ES-I3 (cell line): ENCODE measurements around the gene GRIN3B.

Experiments
- H3K36me3 ChIP-seq: 2 replicates; pipeline ENCODE4 v1.6.1; 2013; ENCODE audit warnings: mild to moderate bottlenecking, low read length, control low read depth, moderate library complexity; ENCODE audit not compliant: insufficient read depth
- H3K4me1 ChIP-seq: 2 replicates; pipeline ENCODE4 v1.6.1; 2013; ENCODE audit warnings: mild to moderate bottlenecking, control low read depth, low read length; ENCODE audit not compliant: insufficient read depth
- H3K9ac ChIP-seq: 2 replicates; pipeline ENCODE4 v1.6.1; 2013; ENCODE audit warnings: low read depth, mild to moderate bottlenecking, low read length, moderate library complexity
- H3K9me3 ChIP-seq: 2 replicates; pipeline ENCODE4 v1.6.1; 2013; ENCODE audit warnings: mild to moderate bottlenecking, low read length, moderate library complexity; ENCODE audit not compliant: control insufficient read depth, insufficient read depth

Gene GRIN3B

DNA sequence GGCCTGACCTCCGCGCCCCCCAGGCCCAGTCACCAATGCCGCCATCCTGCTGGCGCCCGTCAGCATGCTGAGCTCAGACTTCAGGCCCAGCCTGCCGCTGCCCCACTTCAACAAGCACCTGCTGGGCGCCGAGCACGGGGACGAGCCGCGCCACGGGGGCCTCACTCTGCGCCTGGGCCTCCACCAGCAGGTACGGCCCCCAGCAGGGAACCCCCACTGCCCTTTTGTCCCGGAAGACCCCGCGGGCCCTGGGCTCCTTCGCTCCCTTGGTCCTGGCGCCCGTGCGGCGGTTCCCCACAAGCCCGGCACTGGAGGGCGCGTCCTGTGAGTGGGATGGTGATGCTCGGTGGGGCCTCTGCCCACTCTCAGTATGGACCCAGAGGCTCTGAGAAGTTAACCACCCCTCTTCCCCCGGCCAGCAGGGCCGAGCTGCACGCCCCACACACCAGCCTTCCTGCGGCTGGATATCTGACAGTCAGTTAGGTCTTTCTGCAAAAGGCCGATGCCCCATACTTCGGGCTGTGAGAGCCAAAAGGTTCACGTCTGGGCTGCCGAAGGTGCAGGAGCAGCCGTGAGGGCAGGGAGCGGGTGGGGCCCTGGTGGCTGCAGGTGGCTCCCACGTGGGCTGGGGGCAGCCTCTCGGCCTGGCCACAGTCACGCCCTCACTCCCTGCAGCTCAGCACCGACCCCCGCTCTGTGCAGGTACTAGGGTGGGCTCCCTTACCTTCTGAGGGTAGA lies 8.1 kb upstream of the GRIN3B start:
- Histone ChIP-seq H3K9ac (no peak overlapping the region), H3K9me3 (no peaks in the 10 kb centered on the region), H3K36me3 (no peaks in the 10 kb centered on the region; the same call in 1 of the 2 replicates), H3K4me1 (peaks cover 8% of the 10 kb centered on the region; the same call in 1 of the 2 replicates)

GRCh38 chr19:992670-993055 lies 7.6 kb upstream of the GRIN3B start:
- peaks cover 8% of the 10 kb centered on the region; the same call in 1 of the 2 replicates for H3K4me1 ChIP-seq

DNA sequence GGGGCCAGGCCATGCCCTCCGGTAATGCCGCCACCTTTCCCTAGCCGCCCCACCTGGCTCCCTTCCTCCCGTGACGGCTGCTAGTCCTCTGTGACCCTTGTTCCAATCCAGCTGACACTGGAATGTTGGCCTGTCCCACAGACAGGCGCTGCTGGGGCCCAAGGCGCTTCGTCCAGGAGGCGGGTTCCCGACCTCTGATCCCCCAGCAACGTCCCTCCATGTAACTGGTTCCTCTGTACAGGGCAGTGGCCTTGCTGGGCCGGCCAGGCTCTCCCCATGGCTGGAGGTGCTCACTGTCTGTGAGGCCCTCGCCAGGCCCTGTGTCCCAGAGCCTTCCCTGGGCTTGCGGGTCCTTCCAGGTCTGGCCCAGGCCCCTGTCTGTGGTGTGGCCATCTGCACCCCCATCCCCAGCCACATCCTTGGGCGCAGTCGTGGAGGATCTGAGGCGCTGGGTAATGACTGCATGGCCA lies 6.8 kb upstream of the GRIN3B start:
- no peaks in the 10 kb centered on the region for H3K9me3 ChIP-seq
- no peak overlapping the region for H3K9ac ChIP-seq
- peaks cover 8% of the 10 kb centered on the region; the same call in 1 of the 2 replicates for H3K4me1 ChIP-seq
- no peaks in the 10 kb centered on the region; the same call in 1 of the 2 replicates for H3K36me3 ChIP-seq

More at GRCh38 chr19:992670-993055, 7.6 kb upstream of the GRIN3B start:
- Histone ChIP-seq H3K9me3 (no peaks in the 10 kb centered on the region), H3K9ac (no peak overlapping the region), H3K36me3 (no peaks in the 10 kb centered on the region; the same call in 1 of the 2 replicates)

DNA sequence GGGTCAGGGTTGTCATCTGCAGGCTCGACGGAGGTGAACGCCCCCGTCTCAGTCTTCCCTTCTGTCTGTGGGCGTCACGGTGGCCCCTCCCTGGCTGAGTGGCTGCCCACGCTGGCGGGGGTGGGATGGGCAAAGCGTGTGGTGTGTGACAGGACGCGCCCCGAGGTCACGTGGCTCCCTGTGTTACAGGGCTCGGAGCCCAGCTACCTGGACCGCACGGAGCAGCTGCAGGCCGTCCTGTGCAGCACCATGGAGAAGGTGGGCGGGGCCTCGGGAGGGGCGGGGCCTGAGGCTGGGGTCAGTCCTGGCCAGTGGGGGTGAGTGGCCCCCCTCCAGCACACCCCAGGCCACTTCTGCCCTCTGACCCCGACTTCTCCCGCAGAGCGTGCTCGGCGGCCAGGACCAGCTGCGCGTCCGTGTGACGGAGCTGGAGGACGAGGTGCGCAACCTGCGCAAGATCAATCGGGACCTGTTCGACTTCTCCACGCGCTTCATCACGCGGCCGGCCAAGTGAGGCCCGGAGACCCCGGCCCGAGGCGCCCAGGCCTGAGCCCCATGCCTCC lies 6.3 kb upstream of the GRIN3B start:
- H3K9ac ChIP-seq: no peak overlapping the region
- no peaks in the 10 kb centered on the region for H3K9me3 ChIP-seq
- peaks cover 8% of the 10 kb centered on the region; the same call in 1 of the 2 replicates for H3K4me1 ChIP-seq
- no peaks in the 10 kb centered on the region; the same call in 1 of the 2 replicates for H3K36me3 ChIP-seq

- Histone ChIP-seq H3K4me1 (peaks cover 8% of the 10 kb centered on the region; the same call in 1 of the 2 replicates), H3K36me3 (no peaks in the 10 kb centered on the region; the same call in 1 of the 2 replicates), H3K9ac (no peak overlapping the region), H3K9me3 (no peaks in the 10 kb centered on the region)
Observed at GRCh38 chr19:994516-994915, 5.7 kb upstream of the GRIN3B start.

- no peaks in the 10 kb centered on the region; the same call in 1 of the 2 replicates for H3K36me3 ChIP-seq
- peaks cover 8% of the 10 kb centered on the region; the same call in 1 of the 2 replicates for H3K4me1 ChIP-seq
- no peak overlapping the region for H3K9ac ChIP-seq
- no peaks in the 10 kb centered on the region for H3K9me3 ChIP-seq
Observed at GRCh38 chr19:995051-995827, 5.0 kb upstream of the GRIN3B start.

- no peaks in the 10 kb centered on the region for H3K9me3 ChIP-seq
- no peaks in the 10 kb centered on the region; the same call in 1 of the 2 replicates for H3K4me1 ChIP-seq
- H3K9ac ChIP-seq: peak overlapping the region; percentile 41; the same call in 1 of the 2 replicates
- no peaks in the 10 kb centered on the region; the same call in 1 of the 2 replicates for H3K36me3 ChIP-seq
Observed at GRCh38 chr19:996051-996838, 4.0 kb upstream of the GRIN3B start.

GRCh38 chr19:998064-998463 lies 2.2 kb upstream of the GRIN3B start:
- no peak overlapping the region for H3K9ac ChIP-seq
- no peaks in the 10 kb centered on the region; the same call in 1 of the 2 replicates for H3K4me1 ChIP-seq
- H3K36me3 ChIP-seq: no peaks in the 10 kb centered on the region; the same call in 1 of the 2 replicates
- H3K9me3 ChIP-seq: no peaks in the 10 kb centered on the region

GRCh38 chr19:999379-999719 lies 870 bp upstream of the GRIN3B start:
- Histone ChIP-seq H3K9me3 (no peaks in the 10 kb centered on the region), H3K36me3 (no peaks in the 10 kb centered on the region), H3K4me1 (no peaks in the 10 kb centered on the region; the same call in 1 of the 2 replicates)

DNA sequence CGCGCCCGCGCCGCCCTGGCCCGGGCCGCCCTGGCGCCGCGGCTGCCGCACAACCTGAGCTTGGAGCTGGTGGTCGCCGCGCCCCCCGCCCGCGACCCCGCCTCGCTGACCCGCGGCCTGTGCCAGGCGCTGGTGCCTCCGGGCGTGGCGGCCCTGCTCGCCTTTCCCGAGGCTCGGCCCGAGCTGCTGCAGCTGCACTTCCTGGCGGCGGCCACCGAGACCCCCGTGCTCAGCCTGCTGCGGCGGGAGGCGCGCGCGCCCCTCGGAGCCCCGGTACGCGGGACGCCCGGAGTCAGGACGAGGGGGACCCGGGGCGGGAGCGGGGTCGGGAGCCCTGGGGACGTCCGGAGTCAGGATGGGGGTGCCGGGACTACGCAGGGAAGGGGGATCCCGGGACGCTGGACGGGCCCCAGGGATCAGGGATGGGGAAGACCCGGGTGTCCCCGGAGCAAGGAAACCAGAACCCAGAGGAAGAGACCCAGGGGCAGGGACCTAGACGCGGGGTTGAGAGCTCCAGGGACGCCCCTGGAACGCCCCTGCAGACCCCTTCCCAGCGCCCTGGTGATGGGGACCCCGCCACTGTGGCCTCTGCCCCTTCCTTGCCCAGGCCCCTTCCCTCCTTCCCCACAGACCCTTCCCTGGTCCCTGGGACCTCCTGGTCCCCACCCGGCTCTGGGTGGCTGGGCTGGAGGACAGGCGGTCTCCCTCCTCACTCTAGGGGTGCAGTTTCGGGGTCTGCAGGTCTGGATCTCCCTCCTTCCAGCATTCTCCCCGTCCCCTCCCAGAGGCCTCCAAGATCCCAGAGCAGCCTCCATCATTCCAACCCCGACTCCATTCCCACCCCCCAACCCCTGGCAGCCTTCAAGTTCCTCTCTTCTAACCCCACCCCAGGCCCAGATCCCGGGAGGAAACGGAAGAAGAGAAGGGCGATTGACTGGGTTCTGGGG lies 645 bp downstream of the GRIN3B start:
- Histone ChIP-seq H3K9me3 (no peaks in the 10 kb centered on the region), H3K9ac (peak overlapping the region; percentile 46), H3K36me3 (no peaks in the 10 kb centered on the region), H3K4me1 (no peaks in the 10 kb centered on the region; the same call in 1 of the 2 replicates)

More at GRCh38 chr19:999379-999719, 870 bp upstream of the GRIN3B start:
- H3K9ac ChIP-seq: no peak overlapping the region

- no peaks in the 10 kb centered on the region for H3K4me1 ChIP-seq
Observed at GRCh38 chr19:1001538-1002166, 1.4 kb downstream of the GRIN3B start.

GRCh38 chr19:1002600-1002999 lies 2.4 kb downstream of the GRIN3B start:
- Histone ChIP-seq H3K36me3 (no peaks in the 10 kb centered on the region), H3K9ac (no peak overlapping the region), H3K9me3 (no peaks in the 10 kb centered on the region), H3K4me1 (no peaks in the 10 kb centered on the region)

More at GRCh38 chr19:1001538-1002166, 1.4 kb downstream of the GRIN3B start:
- Histone ChIP-seq H3K9me3 (no peaks in the 10 kb centered on the region), H3K9ac (peak overlapping the region; percentile 46; the same call in 1 of the 2 replicates), H3K36me3 (no peaks in the 10 kb centered on the region)
